ENCODE data around the gene SMCR8. TPM values are rescaled to one million over a fixed set of nuclear protein-coding genes. Genes with fewer than 3 reads are reported as not detected.

SMCR8 gene
- total and polyA plus RNA-seq, 2 of the 4 experiments (the other 2 are of a cell fraction), result 7.1 to 10.9 TPM

DNA sequence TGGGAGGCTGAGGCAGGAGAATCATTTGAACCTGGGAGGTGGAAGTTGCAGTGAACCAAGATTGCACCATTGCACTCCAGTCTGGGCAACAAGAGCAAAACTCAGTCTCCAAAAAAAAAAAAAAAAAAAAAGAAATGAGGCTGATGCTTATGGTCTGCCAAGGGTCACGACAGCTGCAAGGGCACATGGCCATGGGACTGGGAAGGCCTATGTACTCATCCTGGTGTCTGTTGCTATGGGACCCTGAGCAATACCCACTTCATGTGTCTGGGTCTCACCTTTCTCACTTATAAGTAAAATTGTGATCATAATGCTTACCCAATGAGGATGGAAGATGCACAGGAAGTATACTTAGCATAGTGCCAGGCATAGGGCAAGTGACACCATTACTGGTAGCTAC, 38.0 kb upstream of the SMCR8 start:
- Histone ChIP-seq H3K79me1 (ENCODE audit: low read depth in 1 of 2, low read length in 2 of 2) (peaks cover 7 to 28% of the 10 kb centered on the region in 2 experiments; a peak in 3 of 4 replicates), H4K20me1 (ENCODE audit: insufficient read depth, low read length) (no peaks in the 10 kb centered on the region; the same call in none of the 2 replicates), H2AK5ac (ENCODE audit: low read depth, low read length) (no peak overlapping the region), H2BK15ac (ENCODE audit: low read depth, low read length) (no peak overlapping the region), H3K27ac (ENCODE audit: insufficient read depth, low read length) (no peak overlapping the region), H3K27me3 (ENCODE audit: control insufficient read depth, insufficient read depth, low read length) (no peaks in the 10 kb centered on the region), H3K4me1 (ENCODE audit: control insufficient read depth, insufficient read depth, low read length) (peaks cover 6% of the 10 kb centered on the region; the same call in 1 of the 2 replicates), H4K8ac (ENCODE audit: low read depth in 2 of 2, low read length in 2 of 2) (no peak overlapping the region), H3K9me1 (ENCODE audit: insufficient read depth, low read length) (peaks cover 9% of the 10 kb centered on the region; the same call in 1 of the 2 replicates), H2BK20ac (ENCODE audit: low read depth, low read length) (no peak overlapping the region), H3K4me3 (ENCODE audit: insufficient read depth, low read depth, low read length) (no peak overlapping the region), H3K14ac (replicated peaks; ENCODE audit: low read depth, low read length) (no peak overlapping the region), H2BK5ac (ENCODE audit: low read depth, low read length, poor library complexity, severe bottlenecking) (no peak overlapping the region), H3K18ac (ENCODE audit: low read depth, low read length) (no peak overlapping the region), H2AK9ac (replicated peaks; ENCODE audit: low read depth, low read length, poor library complexity) (no peak overlapping the region), H3K56ac (ENCODE audit: extremely low read depth, insufficient read depth, low read length) (no peak overlapping the region), H4K5ac (ENCODE audit: low read depth, low read length) (no peak overlapping the region), H3K9me3 (ENCODE audit: control insufficient read depth, insufficient read depth, low read length) (no peaks in the 10 kb centered on the region), H3K36me3 (ENCODE audit: control insufficient read depth, insufficient read depth, low read length) (peaks cover 57% of the 10 kb centered on the region), H3K23ac (ENCODE audit: low read depth, low read length) (no peak overlapping the region), H2BK120ac (ENCODE audit: low read depth, low read length) (no peak overlapping the region), H3K9ac (ENCODE audit: low read depth, low read length) (no peak overlapping the region), H4K91ac (ENCODE audit: insufficient read depth, low read depth, low read length) (no peak overlapping the region), H3K4me2 (ENCODE audit: low read depth, low read length) (no peak overlapping the region), H2AFZ (replicated peaks; ENCODE audit: low read length, poor library complexity) (no peak overlapping the region), H3K4ac (ENCODE audit: low read depth, low read length) (no peak overlapping the region)
- POLR2A ChIA-PET (ENCODE audit: unreplicated experiment), result no interaction called here
- dilution Hi-C loops (cut with HindIII; ENCODE audit: low sequenced_read_pairs, unreplicated experiment), result no loop called here
- WGBS, 2 experiments (ENCODE audit: extremely low coverage in 2 of 2, insufficient read length in 1 of 2), result no CpG with 5 or more reads among the region's 1 CpG
- in situ Hi-C loops (cut with MboI; ENCODE audit: low sequenced_read_pairs), result no loop called here
- intact Hi-C loops (cut with micrococcal nuclease), result no loop called here
- DNase-seq (no peak), ATAC-seq (ENCODE audit: low read depth) (no peak)
- TF ChIP-seq FOS (IDR thresholded peaks at IDR 0.05; ENCODE audit: low read depth, low read length), result no peak
- no peak for TF ChIP-seq BHLHE40 (IDR thresholded peaks at IDR 0.05; ENCODE audit: low read depth, low read length)
- no peak for TF ChIP-seq RAD21 (IDR thresholded peaks at IDR 0.05; ENCODE audit: low read length)
- no peak for TF ChIP-seq CEBPB (IDR thresholded peaks at IDR 0.05; ENCODE audit: low read depth, low read length)
- no peak for TF ChIP-seq SMC3 (IDR thresholded peaks at IDR 0.05; ENCODE audit: low read depth, low read length)
- TF ChIP-seq NFE2L2 (IDR thresholded peaks at IDR 0.05; ENCODE audit: low read depth, low read length), result no peak
- TF ChIP-seq, protein P1, sequence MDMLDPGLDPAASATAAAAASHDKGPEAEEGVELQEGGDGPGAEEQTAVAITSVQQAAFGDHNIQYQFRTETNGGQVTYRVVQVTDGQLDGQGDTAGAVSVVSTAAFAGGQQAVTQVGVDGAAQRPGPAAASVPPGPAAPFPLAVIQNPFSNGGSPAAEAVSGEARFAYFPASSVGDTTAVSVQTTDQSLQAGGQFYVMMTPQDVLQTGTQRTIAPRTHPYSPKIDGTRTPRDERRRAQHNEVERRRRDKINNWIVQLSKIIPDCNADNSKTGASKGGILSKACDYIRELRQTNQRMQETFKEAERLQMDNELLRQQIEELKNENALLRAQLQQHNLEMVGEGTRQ (IDR thresholded peaks at IDR 0.05; ENCODE audit: low read depth, low read length), result no peak
- TF ChIP-seq POLR2A (IDR thresholded peaks at IDR 0.05; ENCODE audit: low read depth, low read length), result no peak
- TF ChIP-seq, protein P2, sequence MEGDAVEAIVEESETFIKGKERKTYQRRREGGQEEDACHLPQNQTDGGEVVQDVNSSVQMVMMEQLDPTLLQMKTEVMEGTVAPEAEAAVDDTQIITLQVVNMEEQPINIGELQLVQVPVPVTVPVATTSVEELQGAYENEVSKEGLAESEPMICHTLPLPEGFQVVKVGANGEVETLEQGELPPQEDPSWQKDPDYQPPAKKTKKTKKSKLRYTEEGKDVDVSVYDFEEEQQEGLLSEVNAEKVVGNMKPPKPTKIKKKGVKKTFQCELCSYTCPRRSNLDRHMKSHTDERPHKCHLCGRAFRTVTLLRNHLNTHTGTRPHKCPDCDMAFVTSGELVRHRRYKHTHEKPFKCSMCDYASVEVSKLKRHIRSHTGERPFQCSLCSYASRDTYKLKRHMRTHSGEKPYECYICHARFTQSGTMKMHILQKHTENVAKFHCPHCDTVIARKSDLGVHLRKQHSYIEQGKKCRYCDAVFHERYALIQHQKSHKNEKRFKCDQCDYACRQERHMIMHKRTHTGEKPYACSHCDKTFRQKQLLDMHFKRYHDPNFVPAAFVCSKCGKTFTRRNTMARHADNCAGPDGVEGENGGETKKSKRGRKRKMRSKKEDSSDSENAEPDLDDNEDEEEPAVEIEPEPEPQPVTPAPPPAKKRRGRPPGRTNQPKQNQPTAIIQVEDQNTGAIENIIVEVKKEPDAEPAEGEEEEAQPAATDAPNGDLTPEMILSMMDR (conservative IDR thresholded peaks at IDR 0.05; ENCODE audit: low read depth, low read length), result no peak
- TF ChIP-seq RFX5 (IDR thresholded peaks at IDR 0.05; ENCODE audit: low read depth, low read length), result no peak
- TF ChIP-seq RCOR1 (IDR thresholded peaks at IDR 0.05; ENCODE audit: insufficient replicate concordance, low read length), result no peak
- no peak for TF ChIP-seq CHD1 (IDR thresholded peaks at IDR 0.05; ENCODE audit: low read depth, low read length)
- no peak for TF ChIP-seq MAFK (IDR thresholded peaks at IDR 0.05; ENCODE audit: low read depth, low read length)
- no TSS peak for BruUV-seq (replicated peaks)
- CTCF ChIA-PET, result no interaction called here

All from IMR-90 (cell line).